ENCODE data around the gene ADGRG4. TPM values are rescaled to one million over a fixed set of nuclear protein-coding genes. Genes with fewer than 3 reads are reported as not detected.
A peak's percentile ranks its signal among the peaks of the same experiment; 100 is the strongest.

Gene ADGRG4
- total RNA-seq, 1 experiment from 2014 or later: not detected

GRCh38 chrX:136259543-136259942, 41.2 kb upstream of the ADGRG4 start:
- intact Hi-C loops (cut with micrococcal nuclease; ENCODE audit: unreplicated experiment): no loop called here
- ChIA-PET POLR2A (no interaction called here), CTCF (no interaction called here)
- Histone ChIP-seq H3K9me3 (ENCODE audit: control insufficient read depth, insufficient read depth, low read depth, low read length) (no peaks in the 10 kb centered on the region), H3K4me1 (ENCODE audit: control insufficient read depth, insufficient read depth, low read length) (no peaks in the 10 kb centered on the region), H3K36me3 (ENCODE audit: control insufficient read depth, insufficient read depth, low read length) (no peaks in the 10 kb centered on the region), H3K4me3 (ENCODE audit: low read depth in 2 of 2, low read length in 2 of 2) (no peak overlapping the region), H3K27ac (ENCODE audit: low read length) (no peak overlapping the region), H3K27me3 (ENCODE audit: control insufficient read depth, insufficient read depth, low read length) (no peaks in the 10 kb centered on the region)
- ATAC-seq (no peak), DNase-seq (ENCODE audit: low read depth, low spot score) (no peak)
- TF ChIP-seq CTCF (IDR thresholded peaks at IDR 0.05): no peak
- TF ChIP-seq TCF7L2 (IDR thresholded peaks at IDR 0.05; ENCODE audit: low read depth, low read length): no peak
- TF ChIP-seq, protein P1, sequence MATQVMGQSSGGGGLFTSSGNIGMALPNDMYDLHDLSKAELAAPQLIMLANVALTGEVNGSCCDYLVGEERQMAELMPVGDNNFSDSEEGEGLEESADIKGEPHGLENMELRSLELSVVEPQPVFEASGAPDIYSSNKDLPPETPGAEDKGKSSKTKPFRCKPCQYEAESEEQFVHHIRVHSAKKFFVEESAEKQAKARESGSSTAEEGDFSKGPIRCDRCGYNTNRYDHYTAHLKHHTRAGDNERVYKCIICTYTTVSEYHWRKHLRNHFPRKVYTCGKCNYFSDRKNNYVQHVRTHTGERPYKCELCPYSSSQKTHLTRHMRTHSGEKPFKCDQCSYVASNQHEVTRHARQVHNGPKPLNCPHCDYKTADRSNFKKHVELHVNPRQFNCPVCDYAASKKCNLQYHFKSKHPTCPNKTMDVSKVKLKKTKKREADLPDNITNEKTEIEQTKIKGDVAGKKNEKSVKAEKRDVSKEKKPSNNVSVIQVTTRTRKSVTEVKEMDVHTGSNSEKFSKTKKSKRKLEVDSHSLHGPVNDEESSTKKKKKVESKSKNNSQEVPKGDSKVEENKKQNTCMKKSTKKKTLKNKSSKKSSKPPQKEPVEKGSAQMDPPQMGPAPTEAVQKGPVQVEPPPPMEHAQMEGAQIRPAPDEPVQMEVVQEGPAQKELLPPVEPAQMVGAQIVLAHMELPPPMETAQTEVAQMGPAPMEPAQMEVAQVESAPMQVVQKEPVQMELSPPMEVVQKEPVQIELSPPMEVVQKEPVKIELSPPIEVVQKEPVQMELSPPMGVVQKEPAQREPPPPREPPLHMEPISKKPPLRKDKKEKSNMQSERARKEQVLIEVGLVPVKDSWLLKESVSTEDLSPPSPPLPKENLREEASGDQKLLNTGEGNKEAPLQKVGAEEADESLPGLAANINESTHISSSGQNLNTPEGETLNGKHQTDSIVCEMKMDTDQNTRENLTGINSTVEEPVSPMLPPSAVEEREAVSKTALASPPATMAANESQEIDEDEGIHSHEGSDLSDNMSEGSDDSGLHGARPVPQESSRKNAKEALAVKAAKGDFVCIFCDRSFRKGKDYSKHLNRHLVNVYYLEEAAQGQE (IDR thresholded peaks at IDR 0.05; ENCODE audit: insufficient read depth in 1 of 2, low read depth in 2 of 2, low read length in 1 of 2): no peak
- TF ChIP-seq SIN3A (IDR thresholded peaks at IDR 0.05; ENCODE audit: borderline replicate concordance, insufficient read depth, low read depth, low read length): no peak
- no peak for TF ChIP-seq POLR2AphosphoS5 (IDR thresholded peaks at IDR 0.05; ENCODE audit: low read depth, low read length)
- no TSS peak for BruUV-seq (replicated peaks)
- in situ Hi-C loops (cut with HindIII; ENCODE audit: low pct_unique_long_range_greater_than_20kb, low sequenced_read_pairs): no loop called here

- ChIA-PET CTCF (no interaction called here), POLR2A (no interaction called here)
- Histone ChIP-seq H3K9me3 (ENCODE audit: control insufficient read depth, insufficient read depth, low read depth, low read length) (no peaks in the 10 kb centered on the region), H3K27me3 (ENCODE audit: control insufficient read depth, insufficient read depth, low read length) (no peaks in the 10 kb centered on the region), H3K36me3 (ENCODE audit: control insufficient read depth, insufficient read depth, low read length) (no peaks in the 10 kb centered on the region), H3K27ac (ENCODE audit: low read length) (no peak overlapping the region), H3K4me1 (ENCODE audit: control insufficient read depth, insufficient read depth, low read length) (no peaks in the 10 kb centered on the region), H3K4me3 (ENCODE audit: low read depth in 2 of 2, low read length in 2 of 2) (no peak overlapping the region)
- no TSS peak for BruUV-seq (replicated peaks)
- in situ Hi-C loops (cut with HindIII; ENCODE audit: low pct_unique_long_range_greater_than_20kb, low sequenced_read_pairs) (no loop called here), intact Hi-C loops (cut with micrococcal nuclease; ENCODE audit: unreplicated experiment) (no loop called here)
- peak; percentile 77; the same call in 1 of the 2 replicates for ATAC-seq
- no peak for DNase-seq (ENCODE audit: low read depth, low spot score)
- TF ChIP-seq SIN3A (IDR thresholded peaks at IDR 0.05; ENCODE audit: borderline replicate concordance, insufficient read depth, low read depth, low read length) (no peak), TCF7L2 (IDR thresholded peaks at IDR 0.05; ENCODE audit: low read depth, low read length) (no peak), CTCF (IDR thresholded peaks at IDR 0.05) (no peak), POLR2AphosphoS5 (IDR thresholded peaks at IDR 0.05; ENCODE audit: low read depth, low read length) (no peak)
- TF ChIP-seq, protein P1 (IDR thresholded peaks at IDR 0.05; ENCODE audit: insufficient read depth in 1 of 2, low read depth in 2 of 2, low read length in 1 of 2): no peak
Measured at GRCh38 chrX:136260776-136261175, 40.0 kb upstream of the ADGRG4 start.
